Mesendoderm (in vitro differentiated cells): Measurements from ENCODE around the gene ADAM29.

ENCODE experiments used
- DNase-seq: peaks from one replicate; pipeline ENCODE4 v3.0.0; 2013
- H2AK5ac ChIP-seq: 2 replicates; pipeline ENCODE4 v1.6.1; 2013; ENCODE audit warnings: low read length, inconsistent platforms
- H2BK120ac ChIP-seq: 2 replicates; pipeline ENCODE4 v1.6.1; 2013; ENCODE audit warnings: low read depth, mild to moderate bottlenecking, low read length, moderate library complexity, mixed read lengths
- H2BK15ac ChIP-seq: replicated peaks from 2 replicates; pipeline ENCODE4 v1.6.1; 2013; ENCODE audit warnings: low read depth, mild to moderate bottlenecking, moderate library complexity
- H2BK5ac ChIP-seq: 2 replicates; pipeline ENCODE4 v1.6.1; 2013; ENCODE audit warnings: low read length, inconsistent platforms
- H3K18ac ChIP-seq: 2 replicates; pipeline ENCODE4 v1.6.1; 2013; ENCODE audit warnings: mild to moderate bottlenecking, low read length, mixed read lengths
- H3K23ac ChIP-seq: one replicate; pipeline ENCODE4 v1.6.1; 2013; ENCODE audit warnings: low read length
- H3K27ac ChIP-seq: 2 replicates; pipeline ENCODE4 v1.5.1; 2013; ENCODE audit warnings: low read depth, mild to moderate bottlenecking, inconsistent platforms, low read length, moderate library complexity
- H3K27me3 ChIP-seq: 2 replicates; pipeline ENCODE4 v1.6.1; 2013; ENCODE audit warnings: low read length, control low read depth, mild to moderate bottlenecking, inconsistent platforms; ENCODE audit not compliant: insufficient read depth, poor library complexity
- H3K36me3 ChIP-seq: 2 replicates; pipeline ENCODE4 v1.6.1; 2013; ENCODE audit warnings: low read length, inconsistent platforms; ENCODE audit not compliant: control insufficient read depth, insufficient read depth
- H3K4ac ChIP-seq: one replicate; pipeline ENCODE4 v1.6.1; 2013; ENCODE audit warnings: low read depth, mild to moderate bottlenecking, low read length, moderate library complexity
- H3K4me1 ChIP-seq: 2 replicates; pipeline ENCODE4 v1.6.1; 2013; ENCODE audit warnings: low read depth, low read length, inconsistent platforms; ENCODE audit not compliant: control insufficient read depth
- H3K4me2 ChIP-seq: 2 replicates; pipeline ENCODE4 v1.6.1; 2013; ENCODE audit warnings: low read length
- H3K4me3 ChIP-seq: 2 replicates; pipeline ENCODE4 v1.5.1; 2013; ENCODE audit warnings: mild to moderate bottlenecking, low read length
- H3K56ac ChIP-seq: one replicate; pipeline ENCODE4 v1.6.1; 2013; ENCODE audit warnings: low read length
- H3K79me1 ChIP-seq: 2 replicates; pipeline ENCODE4 v1.6.1; 2013; ENCODE audit warnings: low read length, inconsistent platforms
- H3K79me2 ChIP-seq: 2 replicates; pipeline ENCODE4 v1.6.1; 2013; ENCODE audit warnings: mild to moderate bottlenecking, low read length; ENCODE audit not compliant: control insufficient read depth, insufficient read depth
- H3K9ac ChIP-seq: 2 replicates; pipeline ENCODE4 v1.6.1; 2013; ENCODE audit warnings: low read length, inconsistent platforms
- H4K5ac ChIP-seq: one replicate; pipeline ENCODE4 v1.6.1; 2013; ENCODE audit warnings: low read length
- H4K8ac ChIP-seq: one replicate; pipeline ENCODE4 v1.6.1; 2013; ENCODE audit warnings: low read depth, mild to moderate bottlenecking, control low read depth, low read length, moderate library complexity
- WGBS: extraction: QIAGEN DNeasy Blood & Tissue Kit; methylation state at CpG from one replicate; pipeline ENCODE4 v1.1.7; 2013; ENCODE audit warnings: low lambda C conversion rate, missing lambda C conversion rate; ENCODE audit not compliant: insufficient coverage; ENCODE audit errors: extremely low coverage; 5-methylcytosine and 5-hydroxymethylcytosine counted together

The ADAM29 gene

DNA sequence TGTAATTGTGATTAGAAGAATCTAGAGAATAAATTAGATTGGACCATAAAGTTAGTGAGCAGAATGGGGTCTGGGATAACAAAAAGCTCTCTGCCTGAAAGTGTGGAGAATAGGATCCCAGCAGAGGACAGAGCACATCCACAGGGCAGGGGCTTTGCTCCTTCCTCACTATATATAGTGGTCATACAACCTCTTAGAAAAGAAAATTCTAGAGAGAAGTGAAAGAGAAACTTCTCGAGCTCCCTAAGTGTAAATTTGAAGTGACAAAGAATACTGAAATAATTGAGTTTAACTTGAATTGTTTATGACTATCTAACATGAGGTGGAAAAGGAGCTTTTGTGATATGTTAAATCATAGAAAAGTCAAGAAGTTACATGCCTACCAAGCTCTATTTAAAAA lies 14.9 kb downstream of the ADAM29 start:
- H3K18ac ChIP-seq: no peak overlapping the region
- H3K27me3 ChIP-seq: no peaks in the 10 kb centered on the region
- no peak overlapping the region for H3K56ac ChIP-seq
- H3K4me2 ChIP-seq: no peak overlapping the region
- no peak overlapping the region for H2BK5ac ChIP-seq
- no peak overlapping the region for H2BK15ac ChIP-seq
- H3K27ac ChIP-seq: no peak overlapping the region
- no peaks in the 10 kb centered on the region for H3K79me1 ChIP-seq
- no peaks in the 10 kb centered on the region for H3K36me3 ChIP-seq
- no peaks in the 10 kb centered on the region for H3K4me1 ChIP-seq
- no peak overlapping the region for H3K23ac ChIP-seq
- no peak overlapping the region for H3K9ac ChIP-seq
- H4K5ac ChIP-seq: no peak overlapping the region
- H3K4ac ChIP-seq: no peak overlapping the region
- WGBS: no CpG with 5 or more reads among the region's 1 CpG
- no peak overlapping the region for H3K4me3 ChIP-seq
- no peak for DNase-seq
- H3K79me2 ChIP-seq: no peaks in the 10 kb centered on the region
- H2BK120ac ChIP-seq: no peak overlapping the region
- no peak overlapping the region for H4K8ac ChIP-seq
- H2AK5ac ChIP-seq: no peak overlapping the region

DNA sequence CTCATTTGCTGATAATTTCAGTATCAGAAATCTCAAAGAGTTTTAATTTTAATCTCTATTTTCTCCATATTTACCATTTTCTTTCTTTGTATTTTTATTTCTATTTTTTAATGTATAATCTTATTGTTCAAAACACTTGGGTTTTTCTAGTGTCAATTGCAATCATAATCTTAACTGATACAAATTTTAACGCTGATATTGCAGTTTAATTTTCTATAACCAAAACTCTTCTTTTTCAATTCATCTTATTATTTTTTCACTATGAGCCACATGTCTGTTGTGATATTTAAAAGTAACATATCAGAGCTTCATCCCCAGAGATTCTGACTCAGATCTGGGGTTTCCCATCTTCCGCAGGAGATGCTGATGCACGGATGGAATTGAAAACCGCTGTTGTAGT lies 16.2 kb downstream of the ADAM29 start:
- H3K4me1 ChIP-seq: no peaks in the 10 kb centered on the region
- no peak overlapping the region for H2BK15ac ChIP-seq
- H3K9ac ChIP-seq: no peak overlapping the region
- no peak overlapping the region for H3K4ac ChIP-seq
- no peak overlapping the region for H3K23ac ChIP-seq
- WGBS: 100% methylated on average over 1 of the region's 4 CpGs
- no peaks in the 10 kb centered on the region for H3K79me2 ChIP-seq
- no peak overlapping the region for H3K56ac ChIP-seq
- no peak overlapping the region for H4K8ac ChIP-seq
- no peak overlapping the region for H3K18ac ChIP-seq
- H3K4me3 ChIP-seq: no peak overlapping the region
- H2BK5ac ChIP-seq: no peak overlapping the region
- no peak for DNase-seq
- H3K27ac ChIP-seq: no peak overlapping the region
- H3K4me2 ChIP-seq: no peak overlapping the region
- no peak overlapping the region for H4K5ac ChIP-seq
- H3K36me3 ChIP-seq: no peaks in the 10 kb centered on the region
- no peak overlapping the region for H2BK120ac ChIP-seq
- no peak overlapping the region for H2AK5ac ChIP-seq
- no peaks in the 10 kb centered on the region for H3K27me3 ChIP-seq
- no peaks in the 10 kb centered on the region for H3K79me1 ChIP-seq

DNA sequence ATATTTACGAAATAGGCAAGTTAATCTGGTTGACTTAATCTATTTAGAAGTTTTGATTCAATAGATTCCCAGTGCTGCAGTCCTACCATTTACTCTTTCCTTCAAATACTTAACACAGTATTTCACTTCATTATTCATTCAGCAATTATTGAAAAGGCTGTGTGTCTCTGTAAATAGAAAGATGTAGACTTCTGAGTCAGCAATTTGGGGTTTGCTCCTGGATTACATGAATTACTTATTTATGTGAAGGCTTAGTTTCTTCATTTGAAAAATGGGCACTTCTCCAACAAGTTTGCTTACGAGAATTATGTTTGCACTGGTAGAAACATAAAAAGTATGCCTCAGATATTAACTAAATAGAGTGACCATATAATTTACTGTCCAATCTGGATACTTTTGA lies 17.4 kb downstream of the ADAM29 start:
- Histone ChIP-seq H2BK15ac (no peak overlapping the region), H3K36me3 (no peaks in the 10 kb centered on the region), H3K4ac (no peak overlapping the region), H3K18ac (no peak overlapping the region), H4K8ac (no peak overlapping the region), H2BK5ac (no peak overlapping the region), H2BK120ac (no peak overlapping the region), H3K27ac (no peak overlapping the region), H3K4me1 (no peaks in the 10 kb centered on the region), H3K9ac (no peak overlapping the region), H4K5ac (no peak overlapping the region), H3K4me3 (no peak overlapping the region), H3K27me3 (no peaks in the 10 kb centered on the region), H2AK5ac (no peak overlapping the region), H3K56ac (no peak overlapping the region), H3K4me2 (no peak overlapping the region), H3K79me1 (no peaks in the 10 kb centered on the region), H3K79me2 (no peaks in the 10 kb centered on the region), H3K23ac (no peak overlapping the region)
- no peak for DNase-seq
- WGBS: no CpG with 5 or more reads among the region's 2 CpGs

DNA sequence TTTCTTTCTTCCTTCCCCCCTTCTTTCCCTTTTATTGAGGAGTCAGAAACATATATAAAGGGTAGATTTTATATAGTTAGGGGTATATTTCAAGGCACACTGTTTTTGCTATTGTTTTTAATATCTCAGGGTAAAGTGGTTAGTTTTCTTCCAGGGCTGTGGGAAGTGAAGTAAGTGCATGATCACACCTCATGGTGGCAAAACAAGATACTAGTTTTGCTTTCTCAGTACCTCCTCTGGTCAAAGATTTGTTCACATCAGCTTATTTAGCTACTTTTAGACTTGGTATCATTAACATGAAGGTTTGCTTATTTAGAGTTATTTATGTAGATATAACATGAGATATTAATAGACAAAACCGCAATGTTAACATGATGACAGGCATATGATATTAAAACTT lies 21.8 kb downstream of the ADAM29 start:
- WGBS: no CpG with 5 or more reads among the region's 1 CpG
- DNase-seq: no peak
- no peak overlapping the region for H3K23ac ChIP-seq

DNA sequence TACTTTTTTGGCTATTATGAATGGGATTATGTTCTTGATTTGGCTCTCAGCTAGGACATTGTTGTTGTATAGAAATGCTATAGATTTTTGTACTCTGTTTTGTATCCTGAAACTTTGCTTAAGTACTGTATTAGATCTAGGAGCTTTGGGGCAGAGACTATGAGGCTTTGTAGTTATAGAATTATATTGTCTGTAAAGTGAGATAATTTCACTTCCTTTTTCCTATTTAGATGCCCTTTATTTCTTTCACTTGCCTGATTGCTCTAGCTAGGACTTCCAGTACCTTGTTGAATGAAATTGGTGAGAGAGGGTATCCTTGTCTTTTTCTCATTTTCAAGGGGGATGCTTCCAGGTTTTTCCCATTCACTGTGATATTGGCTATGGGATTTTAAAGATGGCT lies 28.1 kb downstream of the ADAM29 start:
- H3K36me3 ChIP-seq: no peaks in the 10 kb centered on the region
- no peaks in the 10 kb centered on the region for H3K27me3 ChIP-seq
- no peak overlapping the region for H3K4me2 ChIP-seq
- H3K27ac ChIP-seq: no peak overlapping the region
- H4K5ac ChIP-seq: no peak overlapping the region
- no peak overlapping the region for H3K4ac ChIP-seq
- H3K79me1 ChIP-seq: no peaks in the 10 kb centered on the region
- DNase-seq: no peak
- no peak overlapping the region for H3K23ac ChIP-seq
- H3K4me1 ChIP-seq: no peaks in the 10 kb centered on the region
- H2BK5ac ChIP-seq: no peak overlapping the region
- H2AK5ac ChIP-seq: no peak overlapping the region
- H3K4me3 ChIP-seq: no peak overlapping the region
- H3K56ac ChIP-seq: no peak overlapping the region
- H2BK15ac ChIP-seq: no peak overlapping the region
- H3K9ac ChIP-seq: no peak overlapping the region
- H3K18ac ChIP-seq: no peak overlapping the region
- no peak overlapping the region for H4K8ac ChIP-seq
- no peaks in the 10 kb centered on the region for H3K79me2 ChIP-seq
- H2BK120ac ChIP-seq: no peak overlapping the region

More for the DNA sequence above, 21.8 kb downstream of the ADAM29 start:
- H3K27ac ChIP-seq: no peak overlapping the region
- H3K4me3 ChIP-seq: no peak overlapping the region
- no peaks in the 10 kb centered on the region for H3K27me3 ChIP-seq
- H2AK5ac ChIP-seq: no peak overlapping the region
- no peaks in the 10 kb centered on the region for H3K36me3 ChIP-seq
- no peaks in the 10 kb centered on the region for H3K79me2 ChIP-seq
- H3K4me2 ChIP-seq: no peak overlapping the region
- no peak overlapping the region for H2BK15ac ChIP-seq
- H3K79me1 ChIP-seq: no peaks in the 10 kb centered on the region
- H3K9ac ChIP-seq: no peak overlapping the region
- H3K56ac ChIP-seq: no peak overlapping the region
- no peak overlapping the region for H3K18ac ChIP-seq
- H3K4me1 ChIP-seq: no peaks in the 10 kb centered on the region
- no peak overlapping the region for H4K5ac ChIP-seq
- no peak overlapping the region for H3K4ac ChIP-seq
- H2BK120ac ChIP-seq: no peak overlapping the region
- H4K8ac ChIP-seq: no peak overlapping the region
- H2BK5ac ChIP-seq: no peak overlapping the region

DNA sequence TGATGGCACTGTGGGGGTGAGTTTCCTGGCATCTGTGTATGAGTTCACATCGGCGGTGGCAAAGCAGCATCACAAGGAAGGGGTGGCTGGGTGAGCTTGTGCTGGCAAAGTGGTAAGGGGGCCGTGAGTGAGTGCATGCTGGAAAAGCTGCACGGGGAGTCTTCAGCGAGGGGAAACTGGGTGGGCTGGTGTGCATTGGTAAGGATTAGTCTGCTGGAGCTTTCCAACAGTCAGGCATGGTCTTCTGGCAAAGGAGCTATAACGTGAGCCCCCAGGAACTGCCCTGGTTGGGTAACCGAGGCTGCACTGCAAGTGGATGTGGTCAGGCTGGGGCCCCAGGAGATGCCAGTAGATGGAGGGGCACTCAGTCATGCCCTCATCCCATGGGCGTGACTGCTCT lies 30.7 kb downstream of the ADAM29 start:
- Histone ChIP-seq H3K4me3 (no peak overlapping the region), H2BK15ac (no peak overlapping the region), H3K23ac (no peak overlapping the region), H2BK120ac (no peak overlapping the region), H3K4me2 (no peak overlapping the region), H2BK5ac (no peak overlapping the region), H3K79me1 (no peaks in the 10 kb centered on the region), H3K56ac (no peak overlapping the region), H3K79me2 (no peaks in the 10 kb centered on the region), H4K8ac (no peak overlapping the region), H3K36me3 (no peaks in the 10 kb centered on the region), H3K27ac (no peak overlapping the region), H4K5ac (no peak overlapping the region), H3K18ac (no peak overlapping the region), H3K4ac (no peak overlapping the region), H3K27me3 (no peaks in the 10 kb centered on the region), H3K9ac (no peak overlapping the region), H2AK5ac (no peak overlapping the region), H3K4me1 (no peaks in the 10 kb centered on the region)
- WGBS: no CpG with 5 or more reads among the region's 8 CpGs
- no peak for DNase-seq
